RWPE2 (cell line): ENCODE measurements around the gene ZBTB32.

Experiments used
- ATAC-seq: fragments of 200-7000 bp; cut with Tn5 transposase; 3 replicates; pipeline ENCODE4 v1.9.1; 2021; ENCODE audit warnings: low read depth
- DNase-seq: peaks from one replicate; pipeline ENCODE4 v3.0.0-alpha.2; 2020; ENCODE audit warnings: low spot score
- H3K27ac ChIP-seq: fragments of 450-650 bp; 2 replicates; pipeline ENCODE4 v1.5.1; 2017; ENCODE audit warnings: mild to moderate bottlenecking; ENCODE audit not compliant: poor library complexity, severe bottlenecking
- H3K27me3 ChIP-seq: fragments of 250-450 bp; sonication (Bioruptor Pico); 2 replicates; pipeline ENCODE4 v1.5.1; 2021; ENCODE audit warnings: mild to moderate bottlenecking, moderate library complexity; ENCODE audit not compliant: insufficient read depth, poor library complexity, severe bottlenecking
- H3K36me3 ChIP-seq: fragments of 250-450 bp; sonication (Bioruptor Pico); 2 replicates; pipeline ENCODE4 v1.5.1; 2020; ENCODE audit warnings: low read depth, mild to moderate bottlenecking, moderate library complexity
- H3K4me1 ChIP-seq: fragments of 250-450 bp; sonication (Bioruptor Pico); 2 replicates; pipeline ENCODE4 v1.5.1; 2021; ENCODE audit warnings: mild to moderate bottlenecking, moderate library complexity; ENCODE audit not compliant: insufficient read depth, poor library complexity, severe bottlenecking
- H3K4me3 ChIP-seq: fragments of 250-450 bp; sonication (Bioruptor Pico); 2 replicates; pipeline ENCODE4 v1.5.1; 2021; ENCODE audit warnings: mild to moderate bottlenecking, moderate library complexity; ENCODE audit not compliant: severe bottlenecking
- H3K9me3 ChIP-seq: fragments of 250-450 bp; sonication (Bioruptor Pico); 2 replicates; pipeline ENCODE4 v1.5.1; 2021; ENCODE audit warnings: mild to moderate bottlenecking, moderate library complexity; ENCODE audit not compliant: severe bottlenecking
- TF ChIP-seq, protein P1 (sequence below): fragments of 450-650 bp; IDR thresholded peaks from one replicate; pipeline ENCODE4 v1.5.1; 2017; ENCODE audit warnings: mild to moderate bottlenecking, moderate library complexity; ENCODE audit not compliant: poor library complexity, severe bottlenecking

Gene ZBTB32

DNA sequence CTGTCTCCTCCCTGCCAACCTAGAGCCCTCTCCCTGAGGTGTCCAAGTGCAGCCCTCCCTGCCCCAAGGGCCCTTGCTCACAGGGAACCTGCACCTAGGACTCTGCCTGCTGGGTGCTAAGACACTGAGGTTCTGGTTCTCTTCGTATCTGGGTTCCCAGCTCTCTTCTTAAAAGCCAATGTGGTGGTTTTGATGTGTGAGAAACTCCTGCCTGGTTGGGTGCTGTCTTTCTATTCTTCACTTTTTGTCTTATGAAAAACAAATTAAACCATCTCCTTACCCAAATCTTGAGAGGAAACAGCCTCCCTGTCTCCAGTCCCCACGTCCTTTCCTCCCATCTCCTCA is 9.1 kb downstream of the ZBTB32 start:
- DNase-seq: no peak
- Histone ChIP-seq H3K4me3 (no peak overlapping the region), H3K36me3 (no peaks in the 10 kb centered on the region), H3K9me3 (no peaks in the 10 kb centered on the region), H3K27me3 (no peaks in the 10 kb centered on the region), H3K4me1 (no peaks in the 10 kb centered on the region), H3K27ac (no peak overlapping the region)
- ATAC-seq: no peak
- TF ChIP-seq, protein P1, sequence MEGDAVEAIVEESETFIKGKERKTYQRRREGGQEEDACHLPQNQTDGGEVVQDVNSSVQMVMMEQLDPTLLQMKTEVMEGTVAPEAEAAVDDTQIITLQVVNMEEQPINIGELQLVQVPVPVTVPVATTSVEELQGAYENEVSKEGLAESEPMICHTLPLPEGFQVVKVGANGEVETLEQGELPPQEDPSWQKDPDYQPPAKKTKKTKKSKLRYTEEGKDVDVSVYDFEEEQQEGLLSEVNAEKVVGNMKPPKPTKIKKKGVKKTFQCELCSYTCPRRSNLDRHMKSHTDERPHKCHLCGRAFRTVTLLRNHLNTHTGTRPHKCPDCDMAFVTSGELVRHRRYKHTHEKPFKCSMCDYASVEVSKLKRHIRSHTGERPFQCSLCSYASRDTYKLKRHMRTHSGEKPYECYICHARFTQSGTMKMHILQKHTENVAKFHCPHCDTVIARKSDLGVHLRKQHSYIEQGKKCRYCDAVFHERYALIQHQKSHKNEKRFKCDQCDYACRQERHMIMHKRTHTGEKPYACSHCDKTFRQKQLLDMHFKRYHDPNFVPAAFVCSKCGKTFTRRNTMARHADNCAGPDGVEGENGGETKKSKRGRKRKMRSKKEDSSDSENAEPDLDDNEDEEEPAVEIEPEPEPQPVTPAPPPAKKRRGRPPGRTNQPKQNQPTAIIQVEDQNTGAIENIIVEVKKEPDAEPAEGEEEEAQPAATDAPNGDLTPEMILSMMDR: no peak

DNA sequence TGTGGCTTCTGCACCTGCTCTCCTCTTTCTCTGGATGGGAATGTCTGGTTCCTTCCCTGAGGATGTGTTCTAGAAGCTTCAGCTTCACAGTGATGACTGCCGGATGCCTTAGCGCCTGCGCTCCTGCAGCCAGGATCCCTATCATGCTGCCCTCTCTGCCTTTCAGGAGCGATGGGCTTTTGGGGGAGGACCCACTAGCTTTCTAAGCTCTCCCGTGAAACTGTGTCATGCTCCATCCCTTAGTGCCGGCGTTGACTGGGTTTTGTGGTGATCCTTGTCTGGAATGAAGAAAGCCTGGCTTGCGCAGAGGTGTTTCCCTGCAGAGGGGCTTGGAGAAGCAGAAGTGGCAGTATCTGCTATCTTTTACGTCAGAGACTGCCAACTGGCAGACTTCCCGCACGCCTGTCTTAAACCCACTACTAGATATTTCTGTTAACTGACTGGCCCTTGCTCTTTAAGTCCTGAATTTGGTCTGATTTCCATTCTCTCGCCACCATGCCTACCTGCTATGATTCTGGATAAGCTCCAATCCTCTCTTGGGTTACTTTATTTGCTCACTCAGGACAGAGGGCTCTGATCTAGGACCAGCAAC is 9.6 kb downstream of the ZBTB32 start:
- DNase-seq: peak; percentile 45
- H3K9me3 ChIP-seq: no peaks in the 10 kb centered on the region

DNA sequence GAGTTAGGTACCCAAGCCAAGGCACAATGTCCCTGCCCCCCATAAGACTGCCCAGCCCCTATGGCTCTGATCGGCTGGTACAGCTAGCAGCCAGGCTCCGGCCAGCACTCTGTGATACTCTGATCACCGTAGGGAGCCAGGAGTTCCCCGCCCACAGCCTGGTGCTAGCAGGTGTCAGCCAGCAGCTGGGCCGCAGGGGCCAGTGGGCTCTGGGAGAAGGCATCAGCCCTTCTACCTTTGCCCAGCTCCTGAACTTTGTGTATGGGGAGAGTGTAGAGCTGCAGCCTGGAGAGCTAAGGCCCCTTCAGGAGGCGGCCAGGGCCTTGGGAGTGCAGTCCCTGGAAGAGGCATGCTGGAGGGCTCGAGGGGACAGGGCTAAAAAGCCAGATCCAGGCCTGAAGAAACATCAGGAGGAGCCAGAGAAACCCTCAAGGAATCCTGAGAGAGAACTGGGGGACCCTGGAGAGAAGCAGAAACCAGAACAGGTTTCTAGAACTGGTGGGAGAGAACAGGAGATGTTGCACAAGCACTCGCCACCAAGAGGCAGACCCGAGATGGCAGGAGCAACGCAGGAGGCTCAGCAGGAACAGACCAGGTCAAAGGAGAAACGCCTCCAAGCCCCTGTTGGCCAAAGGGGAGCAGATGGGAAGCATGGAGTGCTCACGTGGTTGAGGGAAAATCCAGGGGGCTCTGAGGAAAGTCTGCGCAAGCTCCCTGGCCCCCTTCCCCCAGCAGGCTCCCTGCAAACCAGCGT is 10.4 kb downstream of the ZBTB32 start:
- DNase-seq (no peak), ATAC-seq (no peak)
- no peak overlapping the region for H3K27ac ChIP-seq
- H3K27me3 ChIP-seq: no peaks in the 10 kb centered on the region
- H3K9me3 ChIP-seq: no peaks in the 10 kb centered on the region
- H3K4me3 ChIP-seq: no peak overlapping the region
- H3K4me1 ChIP-seq: no peaks in the 10 kb centered on the region
- TF ChIP-seq, protein P1: no peak
- H3K36me3 ChIP-seq: peaks cover 6% of the 10 kb centered on the region

More for the DNA sequence above, 9.6 kb downstream of the ZBTB32 start:
- no peak for ATAC-seq
- no peaks in the 10 kb centered on the region for H3K27me3 ChIP-seq
- H3K27ac ChIP-seq: no peak overlapping the region
- H3K36me3 ChIP-seq: no peaks in the 10 kb centered on the region
- no peak overlapping the region for H3K4me3 ChIP-seq
- TF ChIP-seq, protein P1: no peak
- H3K4me1 ChIP-seq: no peaks in the 10 kb centered on the region

- ATAC-seq: no peak
- H3K4me3 ChIP-seq: peak overlapping the region; percentile 73
These were observed 11.0 kb downstream of the ZBTB32 start for GRCh38 chr19:35715355-35715809.

More at GRCh38 chr19:35715355-35715809, 11.0 kb downstream of the ZBTB32 start:
- DNase-seq: no peak
- Histone ChIP-seq H3K27me3 (no peaks in the 10 kb centered on the region), H3K9me3 (no peaks in the 10 kb centered on the region), H3K27ac (no peak overlapping the region), H3K4me1 (no peaks in the 10 kb centered on the region), H3K36me3 (peaks cover 10% of the 10 kb centered on the region)
- TF ChIP-seq, protein P1: no peak
